ENCODE data around the gene RHOBTB1. TPM values are rescaled to one million over a fixed set of nuclear protein-coding genes. Genes with fewer than 3 reads are reported as not detected.

Gene RHOBTB1
- total RNA-seq, 2 experiments from 2014 or later = not detected

- peaks cover 3% of the 10 kb centered on the region for H3K4me1 Mint-ChIP-seq (ENCODE audit: low read depth)
- ATAC-seq (ENCODE audit: poor library complexity) (no peak), DNase-seq (no peak)
- ChIA-PET POLR2A (no interaction called here), CTCF (no interaction called here)
- H3K27me3 ChIP-seq (ENCODE audit: control insufficient read depth in 1 of 2, insufficient read depth in 2 of 2, low read length in 2 of 2) = no peaks in the 10 kb centered on the region
- H3K27ac Mint-ChIP-seq = no peak overlapping the region
- no peak overlapping the region for H3K4me3 Mint-ChIP-seq
- H3K4me1 ChIP-seq (ENCODE audit: insufficient read depth, low read length) = no peaks in the 10 kb centered on the region
- no peak overlapping the region for H3K4me3 ChIP-seq (ENCODE audit: low read length)
- peaks cover 2% of the 10 kb centered on the region for H3K9me3 Mint-ChIP-seq
- H3K36me3 Mint-ChIP-seq (ENCODE audit: low read depth) = no peaks in the 10 kb centered on the region
- H3K27me3 Mint-ChIP-seq = peaks cover 4% of the 10 kb centered on the region
- TF ChIP-seq, protein P1, sequence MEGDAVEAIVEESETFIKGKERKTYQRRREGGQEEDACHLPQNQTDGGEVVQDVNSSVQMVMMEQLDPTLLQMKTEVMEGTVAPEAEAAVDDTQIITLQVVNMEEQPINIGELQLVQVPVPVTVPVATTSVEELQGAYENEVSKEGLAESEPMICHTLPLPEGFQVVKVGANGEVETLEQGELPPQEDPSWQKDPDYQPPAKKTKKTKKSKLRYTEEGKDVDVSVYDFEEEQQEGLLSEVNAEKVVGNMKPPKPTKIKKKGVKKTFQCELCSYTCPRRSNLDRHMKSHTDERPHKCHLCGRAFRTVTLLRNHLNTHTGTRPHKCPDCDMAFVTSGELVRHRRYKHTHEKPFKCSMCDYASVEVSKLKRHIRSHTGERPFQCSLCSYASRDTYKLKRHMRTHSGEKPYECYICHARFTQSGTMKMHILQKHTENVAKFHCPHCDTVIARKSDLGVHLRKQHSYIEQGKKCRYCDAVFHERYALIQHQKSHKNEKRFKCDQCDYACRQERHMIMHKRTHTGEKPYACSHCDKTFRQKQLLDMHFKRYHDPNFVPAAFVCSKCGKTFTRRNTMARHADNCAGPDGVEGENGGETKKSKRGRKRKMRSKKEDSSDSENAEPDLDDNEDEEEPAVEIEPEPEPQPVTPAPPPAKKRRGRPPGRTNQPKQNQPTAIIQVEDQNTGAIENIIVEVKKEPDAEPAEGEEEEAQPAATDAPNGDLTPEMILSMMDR (IDR thresholded peaks at IDR 0.05) = no peak
- H3K9me3 ChIP-seq (ENCODE audit: control insufficient read depth in 1 of 2, insufficient read depth in 1 of 2, low read length in 2 of 2) = no peaks in the 10 kb centered on the region
- H3K36me3 ChIP-seq (ENCODE audit: insufficient read depth, low read length) = no peaks in the 10 kb centered on the region
- intact Hi-C loops (cut with DNase I, micrococcal nuclease) = no loop called here
- no peak overlapping the region for H3K27ac ChIP-seq (ENCODE audit: low read depth in 1 of 2, low read length in 2 of 2)
Observed at GRCh38 chr10:60905580-60905979, 38.4 kb downstream of the RHOBTB1 start.

GRCh38 chr10:60903096-60903495 lies 40.9 kb downstream of the RHOBTB1 start:
- intact Hi-C loops (cut with DNase I, micrococcal nuclease) = no loop called here
- no peaks in the 10 kb centered on the region for H3K27me3 ChIP-seq (ENCODE audit: control insufficient read depth in 1 of 2, insufficient read depth in 2 of 2, low read length in 2 of 2)
- H3K4me3 Mint-ChIP-seq = no peak overlapping the region

GRCh38 chr10:60901561-60902235 lies 42.3 kb downstream of the RHOBTB1 start:
- no peak for ATAC-seq (ENCODE audit: poor library complexity)
- ChIA-PET CTCF (no interaction called here), POLR2A (no interaction called here)
- H3K9me3 Mint-ChIP-seq = peaks cover 2% of the 10 kb centered on the region
- TF ChIP-seq, protein P1 (IDR thresholded peaks at IDR 0.05) = no peak
- H3K9me3 ChIP-seq (ENCODE audit: control insufficient read depth in 1 of 2, insufficient read depth in 1 of 2, low read length in 2 of 2) = no peaks in the 10 kb centered on the region
- no peaks in the 10 kb centered on the region for H3K4me1 Mint-ChIP-seq (ENCODE audit: low read depth)
- H3K4me3 Mint-ChIP-seq = no peak overlapping the region
- H3K36me3 Mint-ChIP-seq (ENCODE audit: low read depth) = no peaks in the 10 kb centered on the region
- H3K4me1 ChIP-seq (ENCODE audit: insufficient read depth, low read length) = no peaks in the 10 kb centered on the region
- no peaks in the 10 kb centered on the region for H3K36me3 ChIP-seq (ENCODE audit: insufficient read depth, low read length)
- no peak overlapping the region for H3K27ac ChIP-seq (ENCODE audit: low read depth in 1 of 2, low read length in 2 of 2)
- intact Hi-C loops (cut with DNase I, micrococcal nuclease) = no loop called here
- peaks cover 4% of the 10 kb centered on the region for H3K27me3 Mint-ChIP-seq
- H3K27ac Mint-ChIP-seq = no peak overlapping the region
- no peak overlapping the region for H3K4me3 ChIP-seq (ENCODE audit: low read length)
- no peaks in the 10 kb centered on the region for H3K27me3 ChIP-seq (ENCODE audit: control insufficient read depth in 1 of 2, insufficient read depth in 2 of 2, low read length in 2 of 2)
- no peak for DNase-seq

More at GRCh38 chr10:60903096-60903495, 40.9 kb downstream of the RHOBTB1 start:
- H3K4me1 ChIP-seq (ENCODE audit: insufficient read depth, low read length) = no peaks in the 10 kb centered on the region
- H3K4me1 Mint-ChIP-seq (ENCODE audit: low read depth) = no peaks in the 10 kb centered on the region
- peaks cover 2% of the 10 kb centered on the region for H3K9me3 Mint-ChIP-seq
- ChIA-PET POLR2A (no interaction called here), CTCF (interaction anchor here (0.6 kb wide), 1 partner anchor 390 kb away, joined by 3 read pairs; no protein-coding TSS in a partner anchor)
- DNase-seq = no peak
- no peak overlapping the region for H3K27ac Mint-ChIP-seq
- no peak for ATAC-seq (ENCODE audit: poor library complexity)
- no peaks in the 10 kb centered on the region for H3K36me3 Mint-ChIP-seq (ENCODE audit: low read depth)
- no peak overlapping the region for H3K27ac ChIP-seq (ENCODE audit: low read depth in 1 of 2, low read length in 2 of 2)
- TF ChIP-seq, protein P1 (IDR thresholded peaks at IDR 0.05) = no peak
- no peaks in the 10 kb centered on the region for H3K36me3 ChIP-seq (ENCODE audit: insufficient read depth, low read length)
- peaks cover 4% of the 10 kb centered on the region for H3K27me3 Mint-ChIP-seq
- no peaks in the 10 kb centered on the region for H3K9me3 ChIP-seq (ENCODE audit: control insufficient read depth in 1 of 2, insufficient read depth in 1 of 2, low read length in 2 of 2)
- no peak overlapping the region for H3K4me3 ChIP-seq (ENCODE audit: low read length)

All from CD4-positive, alpha-beta T cell (primary cell).